Gastrocnemius medialis (tissue), 4 donors: ENCODE results near the gene TMPRSS5. TPM values are rescaled to one million over a fixed set of nuclear protein-coding genes. Genes with fewer than 3 reads are reported as not detected.
"Not testable (repeated sequence)": the region's sequence is repeated elsewhere in the genome, so short reads cannot be mapped to it uniquely, and the experiment has no call there.

Experiments used
- ATAC-seq, 2 donors: fragments of 150-250 bp; one replicate each; pipeline ENCODE4 v1.9.1; 2016
- DNase-seq, 2 donors: peaks; one replicate each; pipeline ENCODE4 v3.0.0-alpha.2; 2019
- H3K27ac ChIP-seq, 4 donors: fragments of 200-600 bp; sonication (generic); 1 replicate in 1 of 4; 2 replicates in 3 of 4; pipeline ENCODE4 v1.5.1; 2016 to 2018; ENCODE audit warnings: mild to moderate bottlenecking in 2 of 4, moderate library complexity in 1 of 4
- H3K27me3 ChIP-seq, 3 donors: fragments of 200-600 bp; sonication (generic) in 2 of 3; 1 replicate in 1 of 3; 2 replicates in 2 of 3; pipeline versions ENCODE4 v1.5.1 to v1.6.0; 2016 to 2019; ENCODE audit warnings: mild to moderate bottlenecking in 1 of 3, moderate library complexity in 1 of 3
- H3K36me3 ChIP-seq, 2 donors: fragments of 200-600 bp; sonication (generic) in 1 of 2; one replicate each; pipeline ENCODE4 v1.5.1; 2017 to 2018
- H3K4me1 ChIP-seq, 2 donors: fragments of 200-600 bp; sonication (generic) in 1 of 2; one replicate each; pipeline ENCODE4 v1.5.1; 2016 to 2017; ENCODE audit warnings: mild to moderate bottlenecking in 2 of 2
- H3K4me3 ChIP-seq, 4 donors: fragments of 200-600 bp; sonication (generic) in 3 of 4; 1 replicate in 1 of 4; 2 replicates in 3 of 4; pipeline ENCODE4 v1.5.1; 2016 to 2019; ENCODE audit warnings: mild to moderate bottlenecking in 2 of 4
- H3K9me3 ChIP-seq, 3 donors: fragments of 200-600 bp; sonication (generic) in 2 of 3; 1 replicate in 1 of 3; 2 replicates in 2 of 3; pipeline ENCODE4 v1.5.1; 2016 to 2019
- POLR2A ChIP-seq, 2 donors: fragments of 450-650 bp; IDR thresholded peaks; one replicate each; pipeline ENCODE4 v1.6.1; 2017; ENCODE audit warnings: antibody characterized with exemption in 2 of 2, mild to moderate bottlenecking in 2 of 2, moderate library complexity in 2 of 2
- in situ Hi-C, 4 donors: fragments of 200-750 bp; cut with MboI; loops; one replicate each; pipeline versions ENCODE4 v1.15.0 to v1.8.0; 2017; ENCODE audit warnings: low sequenced_read_pairs in 4 of 4
- intact Hi-C: fragments of 100-400 bp; cut with DNase I; formaldehyde crosslinking; loops from one replicate; pipeline ENCODE4 v1.15.1; 2023; ENCODE audit warnings: low total_unique reads
- total RNA-seq, 4 donors: library from RNA; depleted of rRNA; stranded (reverse); fragments of >200 nt; gene quantifications; one replicate each; pipeline versions ENCODE4 v1.1.0 to v1.2.3, GENCODE V29; 2016
- TF ChIP-seq, protein P1 (sequence below), 5 experiments: fragments of 450-650 bp in 3 of 5; fragments of 200-600 bp in 2 of 5; sonication (generic) in 2 of 5; IDR thresholded peaks in 4 of 5; conservative IDR thresholded peaks in 1 of 5; 1 replicate in 4 of 5; 2 replicates in 1 of 5; pipeline ENCODE4 v1.5.1; 2016 to 2019; ENCODE audit warnings: antibody characterized with exemption in 5 of 5, mild to moderate bottlenecking in 3 of 5, moderate library complexity in 3 of 5

TMPRSS5 gene
- total RNA-seq, 4 donors from 2014 or later: 0.24 to 0.61 (median 0.36) TPM; not detected in 1

DNA sequence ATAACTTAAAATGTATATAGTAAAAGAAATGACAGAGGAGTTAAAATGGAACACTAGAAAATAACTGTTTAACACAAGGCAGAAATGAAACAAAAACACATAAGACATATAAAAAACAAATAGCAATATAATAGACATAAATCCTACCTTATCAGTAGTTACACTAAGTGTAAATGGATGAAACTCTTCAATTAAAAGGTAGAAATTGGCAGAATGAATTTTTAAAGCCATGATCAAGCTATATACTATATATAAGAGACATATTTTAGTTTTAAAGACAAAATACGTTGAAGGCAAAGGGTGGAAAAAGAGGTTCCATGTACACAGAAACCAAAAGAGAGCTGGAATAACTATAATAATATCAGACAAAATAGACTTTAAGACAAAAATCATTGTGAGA lies 4.9 kb upstream of the TMPRSS5 start:
- Histone ChIP-seq H3K4me3 (no peak overlapping the region), H3K36me3 (peaks cover 0 to 13% of the 10 kb centered on the region in 2 donors), H3K4me1 (peaks cover 5 to 16% of the 10 kb centered on the region in 2 donors), H3K27me3 (no peaks in the 10 kb centered on the region), H3K27ac (no peak overlapping the region), H3K9me3 (no peaks in the 10 kb centered on the region)
- DNase-seq (no peak), ATAC-seq (no peak)
- in situ Hi-C loops (no loop called here), intact Hi-C loops (no loop called here)
- no peak for TF ChIP-seq POLR2A (IDR thresholded peaks at IDR 0.05)
- TF ChIP-seq, protein P1, sequence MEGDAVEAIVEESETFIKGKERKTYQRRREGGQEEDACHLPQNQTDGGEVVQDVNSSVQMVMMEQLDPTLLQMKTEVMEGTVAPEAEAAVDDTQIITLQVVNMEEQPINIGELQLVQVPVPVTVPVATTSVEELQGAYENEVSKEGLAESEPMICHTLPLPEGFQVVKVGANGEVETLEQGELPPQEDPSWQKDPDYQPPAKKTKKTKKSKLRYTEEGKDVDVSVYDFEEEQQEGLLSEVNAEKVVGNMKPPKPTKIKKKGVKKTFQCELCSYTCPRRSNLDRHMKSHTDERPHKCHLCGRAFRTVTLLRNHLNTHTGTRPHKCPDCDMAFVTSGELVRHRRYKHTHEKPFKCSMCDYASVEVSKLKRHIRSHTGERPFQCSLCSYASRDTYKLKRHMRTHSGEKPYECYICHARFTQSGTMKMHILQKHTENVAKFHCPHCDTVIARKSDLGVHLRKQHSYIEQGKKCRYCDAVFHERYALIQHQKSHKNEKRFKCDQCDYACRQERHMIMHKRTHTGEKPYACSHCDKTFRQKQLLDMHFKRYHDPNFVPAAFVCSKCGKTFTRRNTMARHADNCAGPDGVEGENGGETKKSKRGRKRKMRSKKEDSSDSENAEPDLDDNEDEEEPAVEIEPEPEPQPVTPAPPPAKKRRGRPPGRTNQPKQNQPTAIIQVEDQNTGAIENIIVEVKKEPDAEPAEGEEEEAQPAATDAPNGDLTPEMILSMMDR (IDR thresholded peaks at IDR 0.05 in 4 of 5, conservative IDR thresholded peaks at IDR 0.05 in 1 of 5): no peak

DNA sequence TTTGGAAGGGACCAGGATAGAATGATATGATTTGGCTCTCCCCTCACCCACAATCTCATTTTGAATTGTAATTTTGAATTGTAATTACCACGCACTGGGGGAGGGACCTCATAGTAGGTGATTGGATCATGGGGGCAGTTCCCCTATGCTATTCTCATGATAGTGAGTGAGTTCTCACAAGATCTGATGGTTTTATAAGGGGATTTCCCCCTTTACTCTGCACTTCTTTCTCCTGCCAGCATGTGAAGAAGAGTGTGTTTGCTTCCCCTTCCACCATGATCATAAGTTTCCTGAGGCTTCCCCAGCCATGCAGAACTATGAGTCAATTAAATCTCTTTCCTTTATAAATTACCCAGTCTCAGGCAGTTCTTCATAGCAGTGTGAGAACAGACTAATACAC lies 2.6 kb downstream of the TMPRSS5 start:
- H3K27me3 ChIP-seq, in situ Hi-C loops, H3K9me3 ChIP-seq, H3K36me3 ChIP-seq, H3K4me3 ChIP-seq, H3K27ac ChIP-seq, H3K4me1 ChIP-seq, ATAC-seq, intact Hi-C loops, DNase-seq: not testable (repeated sequence)

DNA sequence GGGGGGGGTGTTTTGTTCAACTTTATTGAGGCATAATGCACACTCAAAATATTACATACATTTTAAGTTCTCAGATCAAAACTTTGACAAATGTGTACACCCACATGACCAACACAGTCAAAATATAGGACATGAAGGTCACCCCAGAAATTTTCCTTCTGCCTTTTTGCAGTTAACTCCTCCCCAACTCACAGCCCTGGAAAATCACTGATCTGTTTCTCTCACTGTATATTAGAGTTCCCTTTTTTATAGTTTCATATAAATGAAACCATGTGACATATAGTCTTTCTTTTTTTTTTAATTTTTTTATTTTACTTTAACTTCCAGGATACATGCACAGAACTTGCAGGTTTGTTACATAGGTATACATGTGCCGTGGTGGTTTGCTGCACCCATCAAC lies 4.6 kb downstream of the TMPRSS5 start:
- no peak for DNase-seq

DNA sequence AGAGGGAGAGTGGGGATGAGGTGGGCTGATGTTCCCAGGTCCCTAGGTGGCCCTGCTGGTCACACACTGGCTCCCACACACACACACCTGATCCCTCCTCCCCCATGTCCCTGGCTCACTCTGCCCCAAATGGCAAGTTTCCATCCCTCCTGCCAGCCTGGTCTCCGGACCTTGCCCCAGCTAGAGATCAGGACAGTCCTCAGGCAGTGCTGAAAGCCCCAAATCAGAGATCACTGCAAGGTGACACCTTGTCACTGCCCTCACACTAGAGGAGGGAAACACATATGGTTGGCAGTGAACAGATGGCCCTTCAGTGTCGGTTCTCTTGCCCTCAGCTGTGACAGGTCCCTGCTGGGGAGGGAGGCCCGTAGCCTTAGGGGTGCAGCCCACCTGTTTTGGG lies 7.6 kb downstream of the TMPRSS5 start:
- no peaks in the 10 kb centered on the region for H3K9me3 ChIP-seq
- ATAC-seq: no peak
- no peak overlapping the region for H3K4me3 ChIP-seq
- TF ChIP-seq POLR2A (IDR thresholded peaks at IDR 0.05): no peak
- TF ChIP-seq, protein P1 (IDR thresholded peaks at IDR 0.05 in 4 of 5, conservative IDR thresholded peaks at IDR 0.05 in 1 of 5): no peak
- peaks cover 0 to 14% of the 10 kb centered on the region in 2 donors for H3K36me3 ChIP-seq
- no peaks in the 10 kb centered on the region for H3K27me3 ChIP-seq
- H3K27ac ChIP-seq: no peak overlapping the region
- intact Hi-C loops: no loop called here
- H3K4me1 ChIP-seq: no peaks in the 10 kb centered on the region
- in situ Hi-C loops: no loop called here
- no peak for DNase-seq

More for the DNA sequence above, 4.6 kb downstream of the TMPRSS5 start:
- TF ChIP-seq POLR2A (IDR thresholded peaks at IDR 0.05): no peak
- TF ChIP-seq, protein P1 (IDR thresholded peaks at IDR 0.05 in 4 of 5, conservative IDR thresholded peaks at IDR 0.05 in 1 of 5): no peak
- Histone ChIP-seq H3K36me3 (peaks cover 0 to 9% of the 10 kb centered on the region in 2 donors), H3K27ac (no peak overlapping the region), H3K27me3 (no peaks in the 10 kb centered on the region), H3K9me3 (no peaks in the 10 kb centered on the region), H3K4me3 (no peak overlapping the region), H3K4me1 (no peaks in the 10 kb centered on the region)
- no peak for ATAC-seq
- in situ Hi-C loops: no loop called here
- intact Hi-C loops: no loop called here

DNA sequence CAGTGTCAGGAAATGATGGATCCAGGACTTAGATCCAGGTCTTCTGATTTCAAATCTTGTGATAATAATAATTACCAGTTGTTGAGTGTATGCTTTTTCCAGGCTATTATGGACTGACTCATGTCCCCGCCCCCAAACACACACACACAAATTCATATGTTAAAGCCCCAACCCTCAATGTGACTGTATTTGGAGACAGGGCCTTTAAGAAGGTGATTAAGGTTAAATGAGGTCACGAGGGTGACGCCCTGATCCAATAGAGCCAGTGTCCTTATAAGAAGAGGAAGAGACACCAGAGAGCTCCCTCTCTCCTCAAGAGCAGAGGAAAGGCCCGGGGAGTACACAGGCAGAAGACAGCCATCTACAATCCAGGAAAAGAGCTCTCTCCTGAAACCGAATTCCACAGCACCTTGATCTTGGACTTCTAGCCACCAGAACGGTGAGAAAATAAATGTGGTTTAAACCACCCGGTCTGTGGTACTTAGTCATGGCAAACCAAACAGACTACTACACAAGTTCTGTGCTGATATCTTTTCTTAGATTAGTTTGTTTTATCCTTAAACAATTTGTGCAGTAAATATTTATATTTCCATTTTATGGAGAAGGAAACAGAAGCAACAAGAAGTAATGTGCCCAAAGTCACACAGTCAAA lies 8.2 kb downstream of the TMPRSS5 start:
- ATAC-seq (no peak), DNase-seq (no peak)
- Histone ChIP-seq H3K27ac (no peak overlapping the region), H3K9me3 (no peaks in the 10 kb centered on the region), H3K27me3 (no peaks in the 10 kb centered on the region), H3K4me3 (no peak overlapping the region), H3K4me1 (no peaks in the 10 kb centered on the region), H3K36me3 (peaks cover 0 to 14% of the 10 kb centered on the region in 2 donors)
- no peak for TF ChIP-seq POLR2A (IDR thresholded peaks at IDR 0.05)
- TF ChIP-seq, protein P1 (IDR thresholded peaks at IDR 0.05 in 4 of 5, conservative IDR thresholded peaks at IDR 0.05 in 1 of 5): no peak
- in situ Hi-C loops (no loop called here), intact Hi-C loops (no loop called here)
